ENCODE measurements around the gene ZBTB16. TPM values are rescaled to one million over a fixed set of nuclear protein-coding genes. Genes with fewer than 3 reads are reported as not detected.

ZBTB16 gene
- total RNA-seq, 1 donor from 2014 or later: 39.4 TPM

DNA sequence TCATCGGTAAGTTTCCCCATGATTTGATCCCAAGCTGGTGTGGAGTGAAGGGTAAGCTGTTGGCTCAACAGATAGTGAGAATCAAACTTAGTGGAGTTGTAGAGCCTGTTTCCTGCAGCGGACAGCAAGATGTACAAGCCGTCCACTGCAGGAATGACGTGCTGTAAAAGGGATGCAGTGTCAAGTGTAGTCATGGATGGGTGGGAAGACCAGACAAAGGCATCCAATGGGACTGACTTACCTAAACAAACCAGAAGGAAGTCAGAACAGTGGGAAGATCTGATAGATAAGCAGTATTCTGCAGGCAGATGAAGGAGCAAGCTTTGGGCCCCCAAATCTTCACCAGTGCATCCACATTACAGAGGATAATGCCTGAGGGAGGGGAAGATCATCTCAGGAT is 8.8 kb downstream of the ZBTB16 start:
- Mint-ChIP-seq H3K4me1 (peaks cover 55% of the 10 kb centered on the region), H3K9me3 (no peaks in the 10 kb centered on the region), H3K27ac (ENCODE audit: unreplicated experiment) (no peak overlapping the region), H3K27me3 (ENCODE audit: low read depth) (no peaks in the 10 kb centered on the region), H3K4me3 (no peak overlapping the region), H3K36me3 (ENCODE audit: low read depth) (peaks cover 18% of the 10 kb centered on the region)
- TF ChIP-seq, protein P1, sequence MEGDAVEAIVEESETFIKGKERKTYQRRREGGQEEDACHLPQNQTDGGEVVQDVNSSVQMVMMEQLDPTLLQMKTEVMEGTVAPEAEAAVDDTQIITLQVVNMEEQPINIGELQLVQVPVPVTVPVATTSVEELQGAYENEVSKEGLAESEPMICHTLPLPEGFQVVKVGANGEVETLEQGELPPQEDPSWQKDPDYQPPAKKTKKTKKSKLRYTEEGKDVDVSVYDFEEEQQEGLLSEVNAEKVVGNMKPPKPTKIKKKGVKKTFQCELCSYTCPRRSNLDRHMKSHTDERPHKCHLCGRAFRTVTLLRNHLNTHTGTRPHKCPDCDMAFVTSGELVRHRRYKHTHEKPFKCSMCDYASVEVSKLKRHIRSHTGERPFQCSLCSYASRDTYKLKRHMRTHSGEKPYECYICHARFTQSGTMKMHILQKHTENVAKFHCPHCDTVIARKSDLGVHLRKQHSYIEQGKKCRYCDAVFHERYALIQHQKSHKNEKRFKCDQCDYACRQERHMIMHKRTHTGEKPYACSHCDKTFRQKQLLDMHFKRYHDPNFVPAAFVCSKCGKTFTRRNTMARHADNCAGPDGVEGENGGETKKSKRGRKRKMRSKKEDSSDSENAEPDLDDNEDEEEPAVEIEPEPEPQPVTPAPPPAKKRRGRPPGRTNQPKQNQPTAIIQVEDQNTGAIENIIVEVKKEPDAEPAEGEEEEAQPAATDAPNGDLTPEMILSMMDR (conservative IDR thresholded peaks at IDR 0.05): no peak
- DNase-seq (ENCODE audit: low read depth, low spot score): no peak

- H3K27ac Mint-ChIP-seq (ENCODE audit: unreplicated experiment): no peak overlapping the region
- H3K27me3 Mint-ChIP-seq (ENCODE audit: low read depth): no peaks in the 10 kb centered on the region
- no peaks in the 10 kb centered on the region for H3K9me3 Mint-ChIP-seq
- no peak for DNase-seq (ENCODE audit: low read depth, low spot score)
- H3K36me3 Mint-ChIP-seq (ENCODE audit: low read depth): peaks cover 11% of the 10 kb centered on the region
- TF ChIP-seq, protein P1 (conservative IDR thresholded peaks at IDR 0.05): no peak
- H3K4me1 Mint-ChIP-seq: peaks cover 62% of the 10 kb centered on the region
- no peak overlapping the region for H3K4me3 Mint-ChIP-seq
Measured at GRCh38 chr11:114070464-114071139, 11.1 kb downstream of the ZBTB16 start.

DNA sequence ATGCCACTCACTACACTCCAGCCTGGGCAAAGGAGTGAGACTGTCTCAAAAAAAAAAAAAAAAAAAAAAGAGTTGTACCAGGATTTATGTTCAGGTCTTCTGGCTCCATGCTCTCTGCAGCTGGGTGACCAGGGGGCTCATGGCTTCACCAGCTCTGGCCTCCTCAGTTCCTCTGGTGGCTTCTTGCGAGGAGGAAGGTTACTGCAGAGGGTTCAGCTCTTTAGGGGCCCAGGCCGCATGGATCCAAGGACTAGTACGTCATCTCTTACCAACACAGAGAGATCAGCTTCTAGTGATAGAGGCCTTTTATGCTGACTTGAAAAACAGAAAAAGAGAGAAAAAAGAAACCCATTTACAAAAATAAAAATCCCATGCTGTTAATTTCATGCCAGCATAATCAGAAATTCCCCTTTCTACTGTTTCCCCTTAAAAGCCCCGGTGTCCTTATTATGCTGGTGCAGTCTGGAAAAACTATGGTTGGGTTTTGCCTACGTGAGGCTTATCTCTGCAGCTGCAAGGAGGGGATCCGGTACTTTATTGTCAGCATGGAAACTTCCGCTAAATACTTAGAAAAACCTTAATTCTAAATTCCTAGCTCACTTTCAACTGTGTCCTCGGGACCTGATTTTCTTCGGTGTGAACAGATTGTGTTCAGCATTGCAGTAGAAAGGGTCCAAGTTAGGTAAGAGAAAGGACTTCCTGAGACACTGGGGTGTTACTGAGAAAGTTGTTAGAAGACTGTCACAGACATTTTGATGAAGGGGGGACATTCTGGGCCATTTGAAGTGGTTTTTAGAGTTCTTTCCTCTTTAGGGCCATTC is 13.7 kb downstream of the ZBTB16 start:
- peaks cover 2% of the 10 kb centered on the region for H3K36me3 Mint-ChIP-seq (ENCODE audit: low read depth)
- no peak for DNase-seq (ENCODE audit: low read depth, low spot score)
- H3K27me3 Mint-ChIP-seq (ENCODE audit: low read depth): no peaks in the 10 kb centered on the region
- H3K4me3 Mint-ChIP-seq: no peak overlapping the region
- H3K9me3 Mint-ChIP-seq: no peaks in the 10 kb centered on the region
- H3K4me1 Mint-ChIP-seq: peaks cover 68% of the 10 kb centered on the region
- H3K27ac Mint-ChIP-seq (ENCODE audit: unreplicated experiment): no peak overlapping the region
- TF ChIP-seq, protein P1 (conservative IDR thresholded peaks at IDR 0.05): no peak

DNA sequence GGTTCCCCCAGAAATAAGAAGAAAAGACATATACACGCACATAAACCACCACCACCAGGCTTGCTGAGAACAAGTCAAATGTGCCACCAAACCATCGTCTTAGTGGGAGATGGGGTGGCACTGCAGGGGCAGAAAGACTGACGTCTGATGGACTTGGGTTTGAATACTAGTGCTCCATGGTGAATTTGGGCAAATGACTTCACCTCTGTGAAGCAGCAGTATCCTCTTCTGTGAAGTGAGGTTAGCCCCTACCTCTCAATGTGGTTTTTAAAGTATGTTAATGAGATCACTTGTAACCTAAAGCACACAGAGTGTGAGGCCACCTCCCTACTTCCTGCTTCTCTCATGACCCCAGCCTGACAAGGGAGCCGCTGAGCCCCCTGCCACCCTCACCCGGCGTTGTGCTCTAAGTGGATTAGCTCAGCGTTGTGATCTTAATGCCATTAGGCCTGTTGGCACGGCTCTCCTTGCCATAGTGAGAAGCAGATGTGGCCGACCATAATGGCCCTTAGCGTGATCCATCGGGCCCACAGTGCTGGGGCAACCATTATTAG is 14.4 kb downstream of the ZBTB16 start:
- no peak for DNase-seq (ENCODE audit: low read depth, low spot score)
- Mint-ChIP-seq H3K4me1 (peaks cover 72% of the 10 kb centered on the region), H3K27me3 (ENCODE audit: low read depth) (no peaks in the 10 kb centered on the region), H3K36me3 (ENCODE audit: low read depth) (no peaks in the 10 kb centered on the region), H3K9me3 (no peaks in the 10 kb centered on the region), H3K4me3 (peak overlapping the region; percentile 57), H3K27ac (ENCODE audit: unreplicated experiment) (no peak overlapping the region)
- TF ChIP-seq, protein P1 (conservative IDR thresholded peaks at IDR 0.05): no peak

- Mint-ChIP-seq H3K27me3 (ENCODE audit: low read depth) (no peaks in the 10 kb centered on the region), H3K36me3 (ENCODE audit: low read depth) (no peaks in the 10 kb centered on the region), H3K9me3 (no peaks in the 10 kb centered on the region), H3K27ac (ENCODE audit: unreplicated experiment) (peak overlapping the region; percentile 79), H3K4me1 (peaks cover 81% of the 10 kb centered on the region), H3K4me3 (peak overlapping the region; percentile 50)
- TF ChIP-seq, protein P1 (conservative IDR thresholded peaks at IDR 0.05): no peak
- DNase-seq (ENCODE audit: low read depth, low spot score): no peak
Measured at GRCh38 chr11:114074546-114075343, 15.2 kb downstream of the ZBTB16 start.
